ENCODE measurements around the gene HERC2. TPM values are rescaled to one million over a fixed set of nuclear protein-coding genes. Genes with fewer than 3 reads are reported as not detected.
A peak's percentile ranks its signal among the peaks of the same experiment; 100 is the strongest.
"Not testable (repeated sequence)": the region's sequence is repeated elsewhere in the genome, so short reads cannot be mapped to it uniquely, and the experiment has no call there.

HERC2 gene
- total and polyA plus RNA-seq, 2 donors from 2014 or later: 17.9 to 58.4 TPM

GRCh38 chr15:28123408-28124023 is 198.5 kb downstream of the HERC2 start:
- Histone ChIP-seq H3K4me1 (ENCODE audit: control insufficient read depth in 2 of 3, insufficient read depth in 2 of 3, low read depth in 1 of 3, low read length in 3 of 3) (peaks cover 0 to 8% (median 0%) of the 10 kb centered on the region in 3 donors), H3K9ac (ENCODE audit: low read length in 3 of 3) (no peak overlapping the region), H3K27ac (ENCODE audit: low read depth in 2 of 2, low read length in 2 of 2) (peak overlapping the region in 1 of 2 donors; percentile 36), H3K27me3 (ENCODE audit: control insufficient read depth, insufficient read depth, low read length) (no peaks in the 10 kb centered on the region), H3K36me3 (ENCODE audit: control insufficient read depth in 2 of 3, insufficient read depth in 3 of 3, low read length in 3 of 3) (peaks cover 4 to 34% (median 18%) of the 10 kb centered on the region in 3 donors), H3K9me3 (ENCODE audit: control insufficient read depth in 2 of 3, insufficient read depth in 1 of 3, low read length in 3 of 3) (no peaks in the 10 kb centered on the region), H3K4me3 (ENCODE audit: low read length in 3 of 3) (no peak overlapping the region)
- TF ChIP-seq CTCF (IDR thresholded peaks at IDR 0.05; ENCODE audit: borderline replicate concordance, extremely low read depth, insufficient read depth): peak; percentile 65
- peak; percentile 85 to 91 (median 88) for DNase-seq
- peak; percentile 51 for FAIRE-seq
- intact Hi-C loops (cut with DNase I): no loop called here

DNA sequence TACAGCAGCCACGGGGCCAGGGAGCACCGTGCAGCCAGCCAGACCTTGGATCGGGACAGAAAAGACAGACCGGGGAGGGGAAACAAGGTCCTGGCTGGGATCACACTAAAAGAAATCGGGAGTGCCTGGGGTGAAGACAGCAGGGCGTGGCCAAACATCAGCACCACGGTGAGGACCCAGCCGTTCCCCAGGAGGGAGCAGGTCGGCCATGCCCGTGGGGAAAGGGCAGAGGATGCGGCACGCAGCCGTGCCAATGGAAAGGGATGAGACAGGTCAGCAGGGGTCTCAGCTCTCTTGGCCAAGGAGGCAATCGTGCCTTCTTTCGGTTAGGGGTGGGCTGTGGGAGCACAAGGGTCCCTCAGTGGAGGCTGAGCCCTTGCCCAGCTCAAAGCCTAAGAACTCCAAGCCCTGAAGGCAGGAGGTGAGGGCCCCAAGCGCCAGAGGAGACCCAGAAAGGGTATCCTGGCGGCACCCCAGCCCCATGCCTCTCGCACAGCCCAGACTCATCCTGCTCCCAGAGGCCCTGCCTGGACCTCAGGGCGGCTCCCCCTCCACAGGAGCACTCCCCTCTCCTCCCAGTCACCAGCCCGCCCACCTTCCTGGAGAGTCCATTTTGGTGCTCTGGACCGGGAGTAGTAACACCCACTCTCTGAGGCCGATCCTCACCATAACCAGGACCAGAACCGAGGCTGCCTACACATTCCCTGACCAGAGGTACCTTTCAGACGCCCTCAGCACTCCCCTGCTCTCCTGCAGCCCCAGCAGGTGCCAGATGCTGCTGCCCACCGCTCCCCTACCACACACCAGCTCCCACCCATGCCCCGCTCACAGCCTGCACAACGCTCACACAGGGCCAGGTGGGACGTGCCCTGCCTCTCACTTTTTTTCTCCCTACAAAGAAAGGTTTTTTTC is 199.7 kb downstream of the HERC2 start:
- H3K4me1 ChIP-seq (ENCODE audit: control insufficient read depth in 2 of 3, insufficient read depth in 2 of 3, low read depth in 1 of 3, low read length in 3 of 3): peaks cover 0 to 8% (median 0%) of the 10 kb centered on the region in 3 donors
- peaks cover 4 to 34% (median 21%) of the 10 kb centered on the region in 3 donors for H3K36me3 ChIP-seq (ENCODE audit: control insufficient read depth in 2 of 3, insufficient read depth in 3 of 3, low read length in 3 of 3)
- H3K27me3 ChIP-seq (ENCODE audit: control insufficient read depth, insufficient read depth, low read length): no peaks in the 10 kb centered on the region
- FAIRE-seq (no peak), DNase-seq (no peak)
- no peak overlapping the region for H3K9ac ChIP-seq (ENCODE audit: low read length in 3 of 3)
- intact Hi-C loops (cut with DNase I): no loop called here
- H3K4me3 ChIP-seq (ENCODE audit: low read length in 3 of 3): no peak overlapping the region
- peak overlapping the region in 1 of 2 donors; percentile 4 for H3K27ac ChIP-seq (ENCODE audit: low read depth in 2 of 2, low read length in 2 of 2)
- no peak for TF ChIP-seq CTCF (IDR thresholded peaks at IDR 0.05; ENCODE audit: borderline replicate concordance, extremely low read depth, insufficient read depth)
- H3K9me3 ChIP-seq (ENCODE audit: control insufficient read depth in 2 of 3, insufficient read depth in 1 of 3, low read length in 3 of 3): no peaks in the 10 kb centered on the region

DNA sequence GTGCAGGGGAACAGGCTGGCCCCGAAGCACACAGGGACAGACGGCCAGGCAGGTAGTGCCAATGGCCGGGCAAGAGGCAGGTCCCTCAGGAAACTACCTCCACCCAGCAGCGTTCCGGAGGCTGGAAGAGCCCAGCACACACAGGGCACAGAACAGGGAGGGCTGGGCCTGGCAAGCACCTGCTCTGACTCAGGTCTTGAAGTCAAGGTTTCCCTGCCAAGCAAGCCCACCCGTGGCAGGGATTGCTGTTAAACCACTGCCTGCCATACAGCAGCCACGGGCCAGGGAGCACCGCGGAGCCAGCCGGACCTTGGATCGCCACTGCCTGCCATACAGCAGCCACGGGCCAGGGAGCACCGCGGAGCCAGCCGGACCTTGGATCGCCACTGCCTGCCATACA is 200.4 kb downstream of the HERC2 start:
- FAIRE-seq; H3K9me3 ChIP-seq (ENCODE audit: control insufficient read depth in 2 of 3, insufficient read depth in 1 of 3, low read length in 3 of 3); H3K9ac ChIP-seq (ENCODE audit: low read length in 3 of 3); H3K4me3 ChIP-seq (ENCODE audit: low read length in 3 of 3); H3K4me1 ChIP-seq (ENCODE audit: control insufficient read depth in 2 of 3, insufficient read depth in 2 of 3, low read depth in 1 of 3, low read length in 3 of 3); intact Hi-C loops (cut with DNase I); DNase-seq; H3K27ac ChIP-seq (ENCODE audit: low read depth in 2 of 2, low read length in 2 of 2); H3K27me3 ChIP-seq (ENCODE audit: control insufficient read depth, insufficient read depth, low read length): not testable (repeated sequence)
- H3K36me3 ChIP-seq (ENCODE audit: control insufficient read depth in 2 of 3, insufficient read depth in 3 of 3, low read length in 3 of 3): peaks cover 2 to 36% (median 24%) of the 10 kb centered on the region in 3 donors

GRCh38 chr15:28120359-28120640 is 201.7 kb downstream of the HERC2 start:
- H3K27me3 ChIP-seq (ENCODE audit: control insufficient read depth, insufficient read depth, low read length): no peaks in the 10 kb centered on the region
- no peaks in the 10 kb centered on the region for H3K9me3 ChIP-seq (ENCODE audit: control insufficient read depth in 2 of 3, insufficient read depth in 1 of 3, low read length in 3 of 3)
- no peak overlapping the region for H3K4me3 ChIP-seq (ENCODE audit: low read length in 3 of 3)
- peaks cover 2 to 37% (median 29%) of the 10 kb centered on the region in 3 donors for H3K36me3 ChIP-seq (ENCODE audit: control insufficient read depth in 2 of 3, insufficient read depth in 3 of 3, low read length in 3 of 3)
- peaks cover 0 to 8% (median 0%) of the 10 kb centered on the region in 3 donors for H3K4me1 ChIP-seq (ENCODE audit: control insufficient read depth in 2 of 3, insufficient read depth in 2 of 3, low read depth in 1 of 3, low read length in 3 of 3)
- FAIRE-seq (no peak), DNase-seq (no peak)
- no peak overlapping the region for H3K9ac ChIP-seq (ENCODE audit: low read length in 3 of 3)
- TF ChIP-seq CTCF (IDR thresholded peaks at IDR 0.05; ENCODE audit: borderline replicate concordance, extremely low read depth, insufficient read depth): no peak
- H3K27ac ChIP-seq (ENCODE audit: low read depth in 2 of 2, low read length in 2 of 2): no peak overlapping the region
- intact Hi-C loops (cut with DNase I): no loop called here

All from kidney (tissue), 14 donors.